HG03159 (cell line): Measurements from ENCODE around the gene CFL1.
"Not testable (repeated sequence)": the region's sequence is repeated elsewhere in the genome, so short reads cannot be mapped to it uniquely, and the experiment has no call there.

Source experiments
- ATAC-seq: cut with Tn5 transposase; IDR thresholded peaks from one replicate; pipeline ENCODE4 v1.9.1; 2021; ENCODE audit warnings: mild to moderate bottlenecking, moderate library complexity; ENCODE audit not compliant: unreplicated experiment

The CFL1 gene

DNA sequence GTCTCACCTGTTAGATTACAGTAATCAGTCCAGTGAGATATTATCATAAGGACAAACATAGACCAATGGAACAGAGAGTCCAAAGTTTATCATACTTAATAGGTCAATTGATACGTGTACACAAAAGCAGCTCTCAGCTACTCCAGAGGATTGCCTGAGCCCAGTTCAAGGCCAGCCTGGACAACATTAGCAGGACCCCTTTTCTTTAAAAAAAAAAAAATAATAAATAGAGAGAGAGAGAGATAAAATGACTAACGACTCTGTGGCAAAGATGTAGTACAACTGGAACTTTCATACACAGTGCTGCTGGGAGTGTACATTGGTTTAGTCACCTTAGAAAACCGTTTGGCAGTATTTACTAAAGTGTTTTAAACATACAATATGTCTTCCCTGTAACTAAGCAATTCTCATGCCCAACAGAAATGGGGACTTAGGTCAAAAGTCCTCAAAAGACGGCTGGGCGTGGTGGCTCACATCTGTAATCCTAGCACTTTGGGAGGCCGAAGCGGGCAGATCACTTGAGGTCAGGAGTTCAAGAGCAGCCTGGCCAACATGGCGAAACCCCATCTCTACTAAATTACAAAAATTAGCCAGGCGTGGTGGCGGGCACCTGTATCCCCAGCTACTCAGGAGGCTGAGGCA lies 13.6 kb downstream of the CFL1 start:
- ATAC-seq, result no peak

DNA sequence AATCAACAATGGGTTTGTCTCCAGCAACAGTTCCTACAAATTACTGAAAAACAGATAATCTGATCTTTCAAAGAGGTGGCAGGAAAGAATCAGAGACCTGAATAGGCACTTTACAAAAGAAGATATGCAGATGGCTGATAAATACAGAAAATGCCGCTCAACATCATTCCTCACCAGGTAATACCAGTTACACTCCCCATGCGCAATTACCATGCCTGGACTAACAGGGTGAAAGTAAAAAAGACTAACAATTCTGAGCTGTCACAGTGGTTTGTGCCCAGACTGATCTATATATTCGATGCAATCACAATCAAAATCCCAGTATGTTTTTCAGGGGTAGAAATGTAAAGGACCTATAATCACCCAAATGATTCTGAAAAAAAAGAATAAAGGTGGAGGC lies 14.2 kb downstream of the CFL1 start:
- ATAC-seq, result no peak

DNA sequence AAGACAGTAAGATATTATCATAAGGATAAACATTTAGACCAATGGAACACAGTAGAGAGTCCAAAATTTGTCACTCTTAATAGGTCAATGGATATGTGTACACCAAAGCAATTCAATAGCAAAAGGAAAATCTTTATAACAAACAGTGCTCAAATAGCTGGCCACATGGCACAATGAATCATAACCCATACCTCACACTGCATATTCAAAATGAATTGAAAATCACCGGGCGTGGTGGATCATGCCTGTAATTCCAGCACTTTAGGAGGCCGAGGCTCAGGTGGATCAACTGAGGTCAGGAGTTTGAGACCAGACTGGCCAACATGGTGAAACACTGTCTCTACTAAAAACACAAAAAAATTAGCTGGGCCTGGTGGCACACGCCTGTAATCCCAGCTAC lies 15.8 kb downstream of the CFL1 start:
- no peak for ATAC-seq

DNA sequence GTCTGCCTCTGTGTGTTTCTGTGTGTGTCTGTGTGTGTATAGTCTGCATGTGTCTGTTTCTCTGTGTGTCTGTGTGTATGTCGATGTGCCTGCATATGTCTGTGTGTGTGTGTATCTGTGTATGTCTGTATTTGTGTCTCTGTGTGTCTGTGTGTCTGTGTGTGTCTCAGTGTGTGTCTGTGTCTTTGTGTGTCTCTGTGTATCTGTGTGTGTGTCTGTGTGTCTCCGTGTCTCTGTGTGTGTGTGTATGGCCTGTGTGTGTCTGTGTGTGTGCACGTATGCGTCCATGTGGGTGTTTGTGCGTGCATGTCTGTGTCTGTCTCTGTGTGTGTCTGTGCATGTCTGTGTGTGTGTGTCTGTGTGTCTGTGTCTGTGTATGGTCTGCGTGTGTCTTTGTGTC lies 23.8 kb downstream of the CFL1 start:
- no peak for ATAC-seq

DNA sequence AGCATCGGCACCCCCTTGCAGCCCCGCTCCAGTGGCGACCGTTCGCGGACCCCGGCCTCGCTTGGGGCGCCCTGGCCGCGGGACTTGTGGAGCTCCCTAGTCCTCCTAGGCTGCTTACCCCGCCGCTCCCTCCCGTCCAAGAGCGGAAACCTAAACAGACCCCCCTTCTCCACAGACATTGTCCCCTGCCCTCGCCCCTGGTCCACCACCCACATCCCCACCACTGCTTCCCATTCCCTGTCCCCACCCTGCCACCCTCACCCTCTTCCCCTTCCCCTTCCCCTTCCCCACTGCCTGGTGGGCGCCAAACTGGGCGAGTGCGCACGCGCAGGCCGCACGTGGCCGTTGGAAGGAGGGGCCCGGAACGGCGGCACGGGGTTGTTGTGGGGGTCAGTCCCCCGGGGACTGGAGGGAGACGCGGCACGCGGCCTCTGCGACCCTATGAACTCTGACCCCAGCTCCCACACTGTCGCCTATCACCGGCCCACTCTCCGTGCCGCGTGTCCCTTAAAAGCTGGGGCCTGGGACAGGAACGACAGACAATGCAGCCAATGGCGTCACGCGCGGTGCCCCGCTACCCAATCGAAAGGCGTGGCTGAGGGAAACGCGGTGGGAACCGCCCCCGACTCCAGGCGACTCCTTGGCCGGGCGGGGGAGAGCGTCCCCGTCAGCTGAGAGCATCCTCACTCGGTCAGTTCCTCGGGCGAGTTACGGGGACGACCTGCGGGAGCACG lies 24.5 kb downstream of the CFL1 start, which contains the start of gene SNX32:
Gene SNX32 (plus strand): TSS at position 667 of the 734 bp plus-strand sequence. CDS start 103 bp downstream, outside the sequence.
- peak; percentile 97 for ATAC-seq

DNA sequence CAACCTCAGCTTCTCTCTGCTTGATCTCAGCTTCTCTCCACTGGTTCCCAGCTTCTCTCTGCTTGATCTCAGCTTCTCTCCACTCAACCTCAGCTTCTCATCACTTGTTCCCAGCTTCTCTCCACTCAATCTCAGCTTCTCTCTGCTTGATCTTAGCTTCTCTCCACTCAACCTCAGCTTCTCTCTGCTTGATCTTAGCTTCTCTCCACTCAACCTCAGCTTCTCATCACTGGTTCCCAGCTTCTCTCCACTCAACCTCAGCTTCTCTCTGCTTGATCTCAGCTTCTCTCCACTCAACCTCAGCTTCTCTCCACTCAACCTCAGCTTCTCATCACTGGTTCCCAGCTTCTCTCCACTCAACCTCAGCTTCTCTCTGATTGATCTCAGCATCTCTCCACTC lies 25.7 kb downstream of the CFL1 start:
- ATAC-seq, result not testable (repeated sequence)

DNA sequence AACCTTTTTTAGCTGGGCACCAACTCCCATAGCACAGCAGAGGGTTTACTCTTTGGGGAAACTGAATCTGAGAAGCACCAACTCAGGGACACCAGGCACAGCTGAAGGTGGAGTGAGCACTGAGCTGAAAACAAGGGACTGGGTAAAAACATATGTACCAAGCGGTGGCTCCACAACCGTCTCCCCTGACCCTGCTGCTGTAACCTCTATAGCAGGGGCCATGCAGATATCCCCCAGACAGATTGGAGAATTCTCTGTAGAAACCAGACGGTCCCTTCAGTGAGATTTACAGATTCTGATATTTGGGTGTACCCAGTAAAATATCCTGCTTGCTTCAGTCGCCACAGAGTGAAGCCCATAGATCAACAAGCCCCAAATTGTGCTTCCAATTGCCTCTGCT lies 28.5 kb downstream of the CFL1 start:
- no peak for ATAC-seq

DNA sequence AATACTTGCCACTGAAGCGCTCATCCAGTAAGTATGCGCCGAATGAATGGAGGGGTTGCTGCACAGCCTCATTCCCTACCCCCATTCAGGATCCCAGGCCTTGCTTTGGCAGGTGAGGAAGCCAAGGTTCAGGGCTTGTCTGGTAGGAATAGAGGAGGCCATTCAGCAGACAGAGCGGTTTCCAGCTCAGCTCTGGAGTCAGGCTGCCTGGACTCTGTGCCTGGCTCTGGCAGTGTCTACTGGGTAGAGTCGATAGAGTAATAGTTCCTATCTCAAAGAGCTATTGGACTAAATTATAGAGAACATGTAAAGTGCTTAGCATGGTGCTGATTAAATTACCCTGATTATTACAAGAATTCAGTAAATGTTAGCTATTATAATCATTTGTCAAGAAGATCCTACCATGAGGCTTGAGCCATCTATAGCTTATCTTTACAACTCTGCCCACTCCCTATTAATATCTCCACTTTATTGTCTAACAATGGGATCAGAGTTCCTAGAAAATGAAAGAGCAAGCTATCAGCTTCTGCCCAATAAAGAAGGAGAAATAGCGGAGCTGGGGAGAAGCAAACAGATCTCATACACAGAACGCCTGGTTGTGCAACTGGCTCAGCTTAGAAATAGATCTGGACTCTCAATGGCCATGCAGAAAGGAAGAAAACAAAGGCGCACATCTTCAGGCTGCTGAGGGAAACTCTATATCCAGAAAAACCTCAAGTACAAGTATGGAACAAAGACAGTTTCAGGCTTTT lies 30.8 kb downstream of the CFL1 start:
- ATAC-seq, result no peak

DNA sequence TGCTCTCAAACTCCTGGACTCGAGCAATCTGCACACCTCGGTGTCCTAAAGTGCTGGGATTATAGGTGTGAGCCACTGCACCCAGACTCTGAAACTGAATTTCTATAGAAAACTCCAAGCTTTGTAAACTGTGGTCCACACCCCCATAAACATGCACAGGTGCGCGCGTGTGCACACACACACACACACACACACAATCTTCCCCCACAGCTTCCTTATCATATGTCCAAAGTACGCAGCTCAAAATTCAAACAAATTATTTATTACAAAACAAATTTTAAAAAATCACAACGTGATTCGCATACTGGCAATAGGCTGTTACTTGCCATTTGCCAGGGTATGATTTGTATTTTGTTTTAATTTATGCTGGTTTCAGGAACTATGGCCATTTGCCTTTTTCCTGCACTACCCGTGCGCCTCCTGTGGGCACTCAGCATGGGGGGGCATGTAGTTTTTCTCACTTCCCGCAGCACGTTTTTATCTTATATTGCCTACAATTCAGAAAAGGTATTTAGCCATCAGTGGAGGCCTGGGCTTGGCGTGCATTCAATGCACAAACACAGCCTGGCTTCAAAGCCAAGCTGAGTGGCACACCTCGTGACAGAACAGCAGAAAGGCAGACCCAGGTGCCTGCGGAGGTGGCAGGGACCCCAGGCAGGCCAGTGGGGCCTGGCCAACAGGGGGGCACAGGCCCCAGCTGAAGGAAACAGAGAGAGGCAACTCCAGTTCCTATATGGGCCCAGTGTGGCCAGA lies 35.0 kb downstream of the CFL1 start:
- ATAC-seq, result no peak

DNA sequence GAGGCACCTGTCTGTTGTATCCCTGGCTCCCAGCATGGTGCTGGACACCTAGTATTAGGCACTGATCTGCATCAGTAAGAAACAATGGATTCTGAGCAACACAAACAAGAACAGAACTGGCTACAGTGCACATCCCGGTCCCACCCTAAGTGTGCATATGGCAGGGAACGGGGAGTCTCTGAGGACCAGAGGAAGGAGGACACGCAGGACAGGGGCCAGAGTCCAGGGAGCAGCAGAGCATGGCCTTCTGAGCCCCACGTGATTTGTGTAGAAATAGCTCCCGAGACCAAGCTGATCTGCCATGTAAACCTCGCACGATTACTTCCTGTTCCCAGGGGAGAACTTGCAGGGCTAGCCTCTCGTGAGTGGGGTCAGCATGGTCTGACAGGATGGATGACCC lies 36.9 kb downstream of the CFL1 start:
- ATAC-seq, result no peak

DNA sequence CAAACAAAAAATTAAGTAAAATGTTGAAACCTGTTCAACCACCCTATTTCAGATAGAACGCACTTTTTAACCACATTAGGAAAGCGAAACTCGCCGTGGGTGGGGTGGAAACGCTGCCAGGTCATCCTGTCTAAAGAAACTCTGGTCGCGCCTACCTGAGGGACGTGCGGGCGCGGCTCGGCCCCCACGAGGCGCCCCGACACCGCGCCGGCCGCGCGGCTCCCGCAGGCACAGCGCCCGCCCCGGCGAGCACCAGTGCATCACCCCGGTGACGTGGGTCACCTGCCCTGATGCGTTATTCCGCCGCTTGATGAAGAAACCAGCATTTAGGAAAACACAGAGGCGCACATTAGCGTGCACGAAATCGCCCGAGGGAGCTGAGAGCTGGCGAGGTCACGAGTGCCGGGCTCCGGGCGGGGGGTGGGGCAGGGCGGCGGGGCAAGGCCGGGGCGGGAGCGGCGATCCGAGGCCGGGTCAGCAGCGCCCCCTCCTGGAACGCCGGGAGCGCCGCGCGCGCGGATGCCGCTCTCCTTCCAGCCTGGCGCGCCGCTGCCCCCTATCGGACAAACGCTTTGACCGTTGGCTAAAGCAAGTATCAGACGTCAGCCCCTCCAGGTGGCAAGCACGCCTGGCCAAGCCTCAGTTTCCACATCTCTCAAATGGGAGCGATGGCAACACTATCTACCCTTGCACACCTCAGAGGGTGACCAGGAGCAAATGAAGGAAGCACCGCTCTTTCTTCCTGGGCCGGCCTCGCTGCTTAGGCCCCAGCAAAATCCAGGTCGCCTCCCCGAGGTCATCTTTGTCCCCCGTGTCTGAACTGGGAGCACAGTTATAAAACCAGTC lies 39.9 kb downstream of the CFL1 start:
- peak; percentile 76 for ATAC-seq

DNA sequence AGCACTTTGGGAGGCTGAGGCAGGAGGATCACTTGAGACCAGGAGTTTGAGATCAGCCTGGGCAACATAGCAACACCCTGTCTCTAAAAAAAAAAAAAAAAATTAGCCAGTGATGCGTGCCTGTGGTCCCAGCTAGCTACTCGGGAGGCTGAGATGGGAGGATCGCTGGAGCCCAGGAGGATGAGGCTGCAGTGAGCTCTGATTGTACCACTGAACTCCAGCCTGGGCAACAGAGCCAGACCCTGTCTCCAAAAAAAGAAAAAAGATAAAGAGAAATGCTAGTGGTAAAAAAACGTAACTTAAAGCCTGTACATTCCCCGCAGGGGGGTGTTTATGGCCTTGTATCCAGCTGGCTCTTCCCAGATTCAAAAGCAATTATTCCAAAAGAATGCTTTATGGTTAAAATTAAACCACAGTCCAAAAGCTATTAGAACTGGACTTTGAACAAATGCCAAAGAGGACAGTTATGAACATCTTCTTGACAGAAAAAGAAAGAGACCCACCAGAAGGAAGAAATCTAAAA lies 40.6 kb downstream of the CFL1 start:
- no peak for ATAC-seq

DNA sequence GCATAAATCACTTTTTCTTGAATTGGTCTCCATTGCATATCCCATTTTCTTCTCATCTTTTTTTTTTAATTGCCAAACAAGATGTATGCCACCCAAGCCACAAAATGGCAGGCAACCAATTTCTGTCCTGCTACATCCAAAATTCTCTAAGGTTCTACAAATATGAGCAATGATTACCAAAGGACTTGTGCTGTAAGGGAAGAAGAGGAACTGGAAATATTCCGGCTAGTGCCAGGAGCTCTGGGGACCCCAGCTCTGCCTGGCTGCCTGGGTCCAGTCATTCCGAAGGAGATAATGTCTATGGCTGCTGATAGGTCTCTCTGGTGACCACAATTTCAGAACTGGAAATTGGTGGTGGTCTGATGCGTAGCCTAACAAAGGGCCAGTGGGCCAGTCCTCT lies 41.3 kb downstream of the CFL1 start:
- ATAC-seq, result no peak

DNA sequence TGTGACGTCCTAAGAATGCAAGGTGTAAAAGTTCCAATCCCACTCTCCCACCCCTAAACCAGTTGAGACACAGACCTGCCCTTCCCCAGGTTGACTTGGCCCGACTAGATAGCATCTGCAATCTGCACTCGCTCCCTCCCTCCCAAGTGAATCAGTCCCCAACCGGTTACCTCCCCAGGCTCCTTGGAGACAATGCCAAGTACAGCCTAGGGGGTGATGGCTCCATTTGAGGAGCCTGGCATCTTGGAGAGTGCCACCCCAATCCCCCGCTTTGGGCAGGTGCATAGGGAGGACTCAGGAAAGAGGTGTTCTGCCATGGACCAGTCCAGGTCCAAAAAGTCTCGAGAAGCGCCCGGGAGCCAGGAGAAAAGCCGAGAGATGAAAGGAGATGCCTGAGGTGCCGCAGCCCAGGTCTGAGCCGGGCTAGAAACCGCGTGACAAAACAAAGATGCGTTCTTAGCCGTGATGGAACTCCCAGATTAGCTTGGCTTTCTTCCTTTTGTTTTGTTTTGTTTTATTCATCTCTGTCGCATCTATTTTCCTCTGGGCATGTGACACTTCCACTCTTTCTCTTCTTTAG lies 42.9 kb downstream of the CFL1 start:
- no peak for ATAC-seq

DNA sequence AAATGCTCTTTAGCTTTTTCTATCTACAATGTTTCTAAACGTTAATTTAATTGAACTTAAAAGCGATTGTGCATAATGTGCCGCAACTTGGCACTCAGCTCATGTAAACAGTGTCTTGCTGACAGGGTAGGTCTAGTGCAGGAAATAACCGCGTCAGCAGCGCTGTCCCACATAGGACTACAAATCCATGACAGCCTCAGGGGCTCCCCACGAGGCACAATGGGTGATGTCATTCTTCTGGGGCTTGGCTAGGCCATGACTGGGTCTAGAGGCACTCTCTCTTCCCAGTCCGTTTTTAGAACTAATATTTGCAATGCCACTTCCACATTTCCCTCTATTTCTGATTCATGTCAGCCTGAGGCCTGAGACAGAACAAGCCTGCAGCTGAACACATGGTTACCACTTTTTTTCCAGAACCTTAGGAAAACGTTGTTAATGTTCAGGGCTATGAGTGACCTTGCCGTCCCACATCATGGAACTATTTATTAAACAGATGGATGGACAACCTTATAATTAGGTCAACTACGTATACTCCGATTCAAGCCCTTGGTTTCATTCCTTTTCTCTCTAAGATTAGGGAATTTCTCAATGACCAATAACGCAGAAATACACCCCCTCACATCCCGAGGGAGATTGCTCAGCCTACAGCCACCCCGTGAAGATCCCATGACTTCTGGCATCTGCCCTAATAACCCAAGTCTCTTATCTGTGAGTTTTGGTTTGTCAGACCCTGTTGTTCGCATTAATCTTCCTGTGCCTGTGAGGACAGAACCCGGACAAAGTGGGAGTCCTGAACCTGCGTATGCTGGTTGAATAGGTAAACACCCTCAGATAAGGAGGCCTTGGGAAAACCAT lies 43.6 kb downstream of the CFL1 start:
- ATAC-seq, result no peak

DNA sequence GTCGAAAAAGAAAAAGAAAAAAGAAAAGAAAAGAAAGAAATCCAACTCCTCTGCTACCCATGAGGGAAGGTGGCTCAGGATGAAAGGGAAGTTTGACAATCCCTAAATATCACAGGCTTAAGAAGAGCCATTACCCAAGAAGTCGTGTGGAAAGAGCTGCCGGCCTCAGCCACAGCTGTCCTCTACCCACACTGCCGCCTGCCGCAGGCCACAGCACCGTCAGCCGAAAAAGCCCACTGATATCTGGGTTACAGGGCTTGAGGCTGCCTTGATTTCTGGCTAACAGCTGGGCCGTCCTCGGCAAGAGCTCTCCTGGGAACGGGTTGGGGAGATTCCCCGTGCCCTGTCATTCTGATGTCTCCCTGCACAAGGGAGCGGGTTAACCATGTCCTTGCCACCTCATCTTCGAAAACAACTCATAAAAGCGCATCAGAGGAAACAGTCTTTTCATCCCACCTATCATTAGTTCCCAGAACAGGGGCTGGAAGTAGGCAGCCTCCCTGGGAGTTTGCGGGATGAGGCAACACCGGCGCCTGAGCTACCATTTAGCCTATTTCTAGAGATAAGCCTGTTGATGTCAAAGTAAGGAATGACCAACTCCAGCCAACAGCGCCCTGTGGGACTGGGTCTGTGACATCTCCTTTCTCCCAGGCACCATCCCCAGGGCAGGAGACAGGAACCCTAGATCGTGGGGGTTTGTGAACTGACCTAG lies 46.1 kb downstream of the CFL1 start:
- no peak for ATAC-seq

DNA sequence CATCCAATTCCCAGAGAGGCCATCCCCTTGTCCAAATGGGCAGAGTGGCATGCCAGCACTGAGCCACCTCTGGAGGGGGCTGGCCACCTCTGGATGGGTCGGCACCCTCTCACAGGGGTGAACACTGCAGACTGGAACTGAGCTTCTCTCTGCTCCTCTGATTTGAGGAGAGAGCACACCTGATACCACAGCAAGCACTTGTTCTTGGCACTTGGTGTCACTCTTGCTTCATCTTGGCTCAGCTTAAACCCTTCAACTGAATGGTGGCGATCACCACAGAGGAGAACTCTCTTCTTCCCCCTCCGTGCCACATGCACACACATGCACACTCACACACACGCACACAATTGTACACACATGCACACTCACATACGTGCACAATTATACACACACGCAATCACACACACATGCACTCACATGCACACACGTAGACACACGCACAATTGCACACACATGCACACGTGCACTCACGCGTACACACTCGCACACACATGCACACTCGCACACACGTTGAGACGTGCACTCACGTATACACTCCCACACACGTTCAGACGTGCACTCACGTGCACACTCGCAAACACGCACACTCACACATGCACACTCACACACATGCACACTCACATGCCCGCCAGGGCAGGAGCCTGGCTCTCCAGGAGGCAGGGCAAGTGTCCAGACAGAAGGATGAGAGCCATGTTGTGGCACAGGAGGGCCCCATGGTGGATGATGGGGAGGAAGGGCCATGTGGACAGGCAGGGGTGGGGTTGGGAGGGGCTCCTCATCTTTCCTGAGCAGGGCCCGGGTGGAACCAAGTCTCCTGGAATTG lies 47.7 kb downstream of the CFL1 start:
- no peak for ATAC-seq
